Epithelial cell of esophagus (primary cell): Measurements from ENCODE around the gene DPT.

Source experiments
- DNase-seq: peaks from one replicate; pipeline ENCODE4 v3.0.0; 2010; ENCODE audit warnings: low read depth
- H3K4me3 ChIP-seq: 2 replicates; pipeline ENCODE4 v1.5.1; 2011; ENCODE audit warnings: mild to moderate bottlenecking, low read length, control low read depth
- TF ChIP-seq, protein P1 (sequence below): IDR thresholded peaks from 2 replicates; pipeline ENCODE4 v1.5.1; 2011; ENCODE audit warnings: low read depth, mild to moderate bottlenecking, low read length, control low read depth, inconsistent platforms; ENCODE audit not compliant: insufficient read depth; ENCODE audit errors: missing control alignments

The DPT gene

DNA sequence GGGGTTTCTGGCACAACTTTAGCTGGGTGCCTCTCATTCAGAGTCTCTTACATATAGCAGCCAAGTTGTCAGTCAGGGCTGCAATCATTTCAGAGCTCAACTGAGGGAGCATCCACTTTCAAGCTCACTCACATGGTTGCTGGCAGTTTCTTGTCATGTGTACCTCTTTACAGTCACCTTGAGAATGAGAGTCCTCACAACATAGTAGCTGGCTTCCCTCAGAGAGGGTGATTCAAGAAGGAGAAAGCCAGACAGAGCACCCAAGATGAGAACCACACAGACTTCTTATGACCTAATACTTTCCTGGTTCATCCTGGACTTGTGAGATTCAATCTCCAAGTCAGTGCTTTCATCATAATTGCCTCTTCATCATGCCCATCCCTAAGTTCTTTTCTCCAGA is 57.2 kb downstream of the DPT start:
- no peak overlapping the region for H3K4me3 ChIP-seq
- no peak for DNase-seq
- TF ChIP-seq, protein P1, sequence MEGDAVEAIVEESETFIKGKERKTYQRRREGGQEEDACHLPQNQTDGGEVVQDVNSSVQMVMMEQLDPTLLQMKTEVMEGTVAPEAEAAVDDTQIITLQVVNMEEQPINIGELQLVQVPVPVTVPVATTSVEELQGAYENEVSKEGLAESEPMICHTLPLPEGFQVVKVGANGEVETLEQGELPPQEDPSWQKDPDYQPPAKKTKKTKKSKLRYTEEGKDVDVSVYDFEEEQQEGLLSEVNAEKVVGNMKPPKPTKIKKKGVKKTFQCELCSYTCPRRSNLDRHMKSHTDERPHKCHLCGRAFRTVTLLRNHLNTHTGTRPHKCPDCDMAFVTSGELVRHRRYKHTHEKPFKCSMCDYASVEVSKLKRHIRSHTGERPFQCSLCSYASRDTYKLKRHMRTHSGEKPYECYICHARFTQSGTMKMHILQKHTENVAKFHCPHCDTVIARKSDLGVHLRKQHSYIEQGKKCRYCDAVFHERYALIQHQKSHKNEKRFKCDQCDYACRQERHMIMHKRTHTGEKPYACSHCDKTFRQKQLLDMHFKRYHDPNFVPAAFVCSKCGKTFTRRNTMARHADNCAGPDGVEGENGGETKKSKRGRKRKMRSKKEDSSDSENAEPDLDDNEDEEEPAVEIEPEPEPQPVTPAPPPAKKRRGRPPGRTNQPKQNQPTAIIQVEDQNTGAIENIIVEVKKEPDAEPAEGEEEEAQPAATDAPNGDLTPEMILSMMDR = no peak

DNA sequence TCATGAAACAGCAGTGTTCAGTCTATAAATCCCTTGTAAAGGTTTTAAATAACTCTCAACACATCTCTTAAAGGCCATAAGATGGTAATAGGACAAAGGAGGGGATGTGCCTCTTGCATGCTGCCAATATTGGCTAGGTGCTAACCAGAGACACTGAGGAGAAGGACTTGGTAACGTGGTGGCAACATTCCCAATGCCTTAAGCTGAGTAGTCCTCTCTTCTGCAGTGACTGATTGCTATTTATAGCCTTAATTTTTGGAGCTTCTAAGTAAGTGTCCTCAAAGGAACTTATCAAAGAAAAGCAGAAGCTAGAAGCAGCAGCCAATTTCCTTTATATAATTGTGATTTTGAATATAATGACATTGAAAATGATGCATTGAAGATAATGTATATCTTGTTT is 63.0 kb downstream of the DPT start:
- no peak for DNase-seq
- TF ChIP-seq, protein P1 = no peak
- H3K4me3 ChIP-seq = no peak overlapping the region

DNA sequence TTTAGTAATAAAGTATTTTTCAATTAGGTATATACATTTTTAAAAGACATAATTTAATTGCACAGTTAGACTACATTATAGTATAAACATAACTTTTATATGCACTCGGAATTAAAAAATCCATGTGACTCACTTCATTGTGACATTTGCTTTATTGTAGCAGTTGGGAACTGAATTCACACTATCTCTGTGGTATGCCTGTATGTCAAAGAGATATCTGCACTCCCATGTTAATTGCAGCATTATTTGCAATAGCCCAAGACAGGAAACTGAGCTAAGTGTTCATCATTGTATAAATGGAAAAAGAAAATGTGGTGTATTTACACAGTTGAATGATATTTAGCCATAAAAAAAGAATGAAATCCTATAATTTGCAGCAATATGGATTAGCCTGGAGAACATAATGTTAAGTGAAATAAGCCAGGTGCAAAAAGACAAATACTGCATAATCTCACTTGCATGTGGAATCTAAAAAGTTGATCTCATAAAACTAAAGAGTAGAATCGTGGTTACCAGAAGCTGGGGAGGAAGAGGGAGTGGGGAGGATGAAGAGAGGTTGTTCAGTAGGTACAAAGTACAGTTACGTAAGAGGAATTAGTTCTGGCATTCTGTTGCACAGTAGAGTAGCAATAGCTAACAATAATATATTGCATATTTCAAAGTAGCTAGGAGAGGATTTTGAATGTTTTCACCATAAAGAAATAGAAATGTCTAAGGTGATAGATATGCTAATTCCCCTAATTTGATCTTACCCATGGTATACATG is 64.8 kb downstream of the DPT start:
- H3K4me3 ChIP-seq = no peak overlapping the region
- TF ChIP-seq, protein P1 = no peak
- no peak for DNase-seq

DNA sequence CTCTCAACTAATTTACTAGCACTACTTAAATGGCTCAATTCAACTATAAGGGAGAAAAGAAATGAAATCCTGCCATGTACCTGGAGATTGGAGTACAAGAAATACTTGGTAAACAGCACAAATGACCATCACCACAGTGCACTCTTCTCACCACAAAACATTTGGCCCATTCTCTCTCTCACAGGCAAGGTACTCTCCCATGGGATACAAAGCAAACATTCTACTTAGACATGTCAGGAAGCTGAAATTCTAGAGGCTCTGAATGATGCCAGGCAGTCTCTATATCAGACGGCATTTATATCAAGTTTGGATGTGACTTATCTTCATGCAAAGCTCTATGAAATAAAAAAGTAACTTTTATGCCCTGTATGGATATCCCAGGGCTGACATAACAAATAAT is 72.5 kb downstream of the DPT start:
- H3K4me3 ChIP-seq = no peak overlapping the region
- no peak for DNase-seq
- TF ChIP-seq, protein P1 = no peak

DNA sequence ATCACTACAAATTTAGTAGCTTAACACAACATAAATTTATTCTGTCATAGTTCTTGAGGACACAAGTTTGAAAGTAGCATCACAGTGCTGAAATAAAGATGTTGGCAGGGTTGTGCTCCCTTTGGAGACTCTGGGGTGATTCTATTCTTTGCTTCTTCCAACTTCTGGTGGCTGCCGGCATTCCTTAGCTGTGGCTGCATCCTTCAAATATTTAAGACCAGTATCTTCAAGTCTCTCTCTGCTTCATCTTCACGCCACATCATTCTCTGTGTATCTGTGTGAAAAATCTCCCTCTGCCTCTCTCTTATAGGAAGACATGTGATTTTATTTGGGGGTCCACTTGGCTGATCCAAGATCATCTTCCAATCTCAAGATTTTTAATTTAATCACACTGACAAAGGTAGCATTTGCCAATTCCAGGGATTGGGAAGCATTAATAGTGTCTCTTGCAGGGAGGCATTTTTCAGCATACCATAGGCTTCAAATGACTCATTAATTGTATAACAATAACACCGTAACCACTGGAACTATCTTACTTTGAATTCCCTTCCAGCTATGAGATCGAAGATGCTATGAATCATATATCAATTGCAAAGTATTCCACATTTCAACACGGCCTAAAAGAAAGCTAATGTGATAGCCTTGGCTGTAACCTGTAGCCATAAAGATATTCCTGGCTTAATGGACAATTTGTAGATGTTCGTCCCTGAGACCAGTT is 74.6 kb downstream of the DPT start:
- no peak overlapping the region for H3K4me3 ChIP-seq
- TF ChIP-seq, protein P1 = no peak
- DNase-seq = peak; percentile 69

DNA sequence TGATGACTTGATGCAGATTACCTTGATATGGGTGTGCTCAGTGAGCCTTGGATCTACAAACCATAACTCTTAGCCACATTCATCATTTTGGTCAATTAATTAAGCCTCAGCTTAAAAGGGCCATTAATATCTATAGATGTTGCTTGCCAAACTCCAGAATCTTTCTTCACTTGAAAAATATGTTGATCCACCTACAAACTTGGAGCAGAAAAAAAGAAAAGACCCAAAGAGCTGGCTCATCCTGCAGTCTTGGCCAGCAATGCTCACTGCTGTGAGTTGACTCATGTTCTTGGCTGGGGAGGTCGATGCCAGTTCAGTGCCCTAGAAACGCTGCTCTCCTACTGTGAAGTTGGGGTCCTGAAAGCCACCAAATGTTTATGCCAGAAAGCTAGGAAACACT is 75.4 kb downstream of the DPT start:
- DNase-seq = peak; percentile 25
- TF ChIP-seq, protein P1 = no peak
- no peak overlapping the region for H3K4me3 ChIP-seq

DNA sequence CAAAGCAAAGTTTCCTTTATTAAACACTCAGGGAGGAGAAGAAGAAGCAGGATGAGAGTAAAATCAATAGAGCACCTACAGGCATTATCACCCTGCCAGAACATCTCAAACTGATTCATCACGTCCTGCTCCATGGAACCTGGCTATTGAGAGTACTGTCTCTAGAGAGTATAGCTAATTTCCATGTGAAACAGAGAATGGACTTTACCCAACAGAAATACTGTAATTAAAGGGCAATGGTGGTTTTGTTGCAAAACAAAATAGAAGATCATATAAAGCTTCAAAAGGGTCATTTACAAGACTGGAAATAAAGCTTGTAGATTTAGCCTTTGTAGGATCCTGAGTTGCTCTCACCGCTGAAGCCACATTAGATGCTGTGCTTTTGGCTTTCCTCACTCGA is 83.3 kb downstream of the DPT start:
- DNase-seq = no peak
- TF ChIP-seq, protein P1 = no peak
- H3K4me3 ChIP-seq = no peak overlapping the region
